PC-3 (cell line): ENCODE data around the gene CDKL2. TPM values are rescaled to one million over a fixed set of nuclear protein-coding genes. Genes with fewer than 3 reads are reported as not detected.
A peak's percentile ranks its signal among the peaks of the same experiment; 100 is the strongest.

ENCODE experiments used
- ATAC-seq: fragments of 200-7000 bp; cut with Tn5 transposase; 2 replicates; pipeline ENCODE4 v1.9.1; 2020; ENCODE audit warnings: mild to moderate bottlenecking, moderate library complexity
- BruUV-seq: library from RNA; stranded (reverse); fragments of 400-500 nt; replicated peaks from 2 replicates; lab custom pipeline; 2021; lab: Mats Ljungman, UMichigan
- CTCF ChIA-PET: fragments of 300-600 bp; sonication (Branson Sonifier 250); formaldehyde crosslinking; loops from one replicate; lab custom pipeline; 2022; ENCODE audit warnings: antibody characterized with exemption; lab: Charles Lee
- POLR2A ChIA-PET: fragments of 300-600 bp; sonication (Branson Sonifier 250); formaldehyde crosslinking; loops from one replicate; lab custom pipeline; 2022; ENCODE audit warnings: antibody characterized with exemption; ENCODE audit not compliant: unreplicated experiment; lab: Charles Lee
- DNase-seq: peaks from one replicate; pipeline ENCODE4 v3.0.0-alpha.2; 2015
- H2AFZ ChIP-seq: fragments of 300-600 bp; sonication (generic); 2 replicates; pipeline ENCODE4 v1.6.0; 2016; ENCODE audit warnings: antibody characterized with exemption, low read length
- H3F3A ChIP-seq: fragments of 300-600 bp; sonication (generic); one replicate; pipeline ENCODE4 v1.6.0; 2017; ENCODE audit warnings: antibody characterized with exemption, low read length, control low read depth, mild to moderate bottlenecking; ENCODE audit not compliant: unreplicated experiment
- H3K27ac ChIP-seq: fragments of 300-600 bp; sonication (generic); 2 replicates; pipeline ENCODE4 v1.5.1; 2016; ENCODE audit warnings: mild to moderate bottlenecking, low read length
- H3K27me3 ChIP-seq: fragments of 300-600 bp; sonication (generic); 2 replicates; pipeline ENCODE4 v1.6.1; 2016; ENCODE audit warnings: low read length, mixed read lengths
- H3K36me3 ChIP-seq: fragments of 300-600 bp; sonication (generic); 2 replicates; pipeline ENCODE4 v1.6.1; 2016; ENCODE audit warnings: low read depth, mixed run types, low read length, mixed read lengths
- H3K4me1 ChIP-seq: fragments of 300-600 bp; sonication (generic); 2 replicates; pipeline ENCODE4 v1.5.1; 2016; ENCODE audit warnings: low read length; ENCODE audit not compliant: insufficient read depth
- H3K4me2 ChIP-seq: fragments of 300-600 bp; sonication (generic); 2 replicates; pipeline ENCODE4 v1.6.0; 2016; ENCODE audit warnings: low read length
- H3K4me3 ChIP-seq: fragments of 300-600 bp; sonication (generic); 2 replicates; pipeline ENCODE4 v1.5.1; 2016; ENCODE audit warnings: mild to moderate bottlenecking, low read length, mixed read lengths
- H3K79me2 ChIP-seq: fragments of 300-600 bp; sonication (generic); 2 replicates; pipeline ENCODE4 v1.6.1; 2017; ENCODE audit warnings: low read length, mixed read lengths
- H3K9ac ChIP-seq: fragments of 300-600 bp; sonication (generic); 2 replicates; pipeline ENCODE4 v1.6.0; 2016; ENCODE audit warnings: mild to moderate bottlenecking, low read length
- H3K9me2 ChIP-seq: fragments of 300-600 bp; sonication (generic); replicated peaks from 2 replicates; pipeline ENCODE4 v1.6.1; 2016; ENCODE audit warnings: mixed run types, low read length, mixed read lengths
- H3K9me3 ChIP-seq: fragments of 300-600 bp; sonication (generic); 2 replicates; pipeline ENCODE4 v1.6.1; 2016; ENCODE audit warnings: low read length, mixed read lengths
- H4K20me1 ChIP-seq: fragments of 300-600 bp; sonication (generic); 2 replicates; pipeline ENCODE4 v1.6.1; 2016; ENCODE audit warnings: low read length, mixed read lengths
- CTCF ChIP-seq: fragments of 300-600 bp; sonication (generic); conservative IDR thresholded peaks from 2 replicates; pipeline ENCODE4 v1.5.1; 2017; ENCODE audit warnings: antibody characterized with exemption, low read depth, mild to moderate bottlenecking, low read length
- EZH2 ChIP-seq: fragments of 300-600 bp; sonication (generic); IDR thresholded peaks from one replicate; pipeline ENCODE4 v1.6.1; 2017; ENCODE audit warnings: antibody characterized with exemption, mild to moderate bottlenecking, low read length; ENCODE audit not compliant: unreplicated experiment
- EZH2phosphoT487 ChIP-seq: fragments of 300-600 bp; sonication (generic); IDR thresholded peaks from 2 replicates; pipeline ENCODE4 v1.6.1; 2018; ENCODE audit warnings: mild to moderate bottlenecking, antibody characterized with exemption, low read length, borderline replicate concordance
- intact Hi-C: fragments of 100-400 bp; cut with micrococcal nuclease; formaldehyde crosslinking; loops from 2 replicates; pipeline ENCODE4 v1.9.0; 2023
- total RNA-seq: library from RNA; depleted of rRNA; stranded (reverse); fragments of >200 nt; gene quantifications from 2 replicates; pipeline ENCODE4 v1.2.3, GENCODE V29; 2014

CDKL2 gene
- total RNA-seq, 1 experiment from 2014 or later, result 0.55 TPM

- no peaks in the 10 kb centered on the region for H3F3A ChIP-seq
- H3K27ac ChIP-seq, result no peak overlapping the region
- no peaks in the 10 kb centered on the region for H3K9me2 ChIP-seq
- ChIA-PET POLR2A (no interaction called here), CTCF (no interaction called here)
- BruUV-seq, result no TSS peak
- no peak overlapping the region for H3K9ac ChIP-seq
- no peaks in the 10 kb centered on the region for H3K9me3 ChIP-seq
- intact Hi-C loops, result no loop called here
- peaks cover 51% of the 10 kb centered on the region for H3K36me3 ChIP-seq
- no peak overlapping the region for H3K4me3 ChIP-seq
- TF ChIP-seq CTCF, result no peak
- no peak for TF ChIP-seq EZH2phosphoT487
- no peak for TF ChIP-seq EZH2
- H3K4me1 ChIP-seq, result no peaks in the 10 kb centered on the region; the same call in 1 of the 2 replicates
- no peak for DNase-seq
- H3K27me3 ChIP-seq, result no peaks in the 10 kb centered on the region
- H4K20me1 ChIP-seq, result peaks cover 3% of the 10 kb centered on the region; the same call in 1 of the 2 replicates
- no peak overlapping the region for H2AFZ ChIP-seq
- ATAC-seq, result no peak
- H3K4me2 ChIP-seq, result no peak overlapping the region
- no peaks in the 10 kb centered on the region for H3K79me2 ChIP-seq
Observed at GRCh38 chr4:75644095-75644494, 13.8 kb upstream of the CDKL2 start.

GRCh38 chr4:75643651-75644050, 13.3 kb upstream of the CDKL2 start:
- Histone ChIP-seq H3K9me3 (no peaks in the 10 kb centered on the region), H3K9me2 (no peaks in the 10 kb centered on the region), H4K20me1 (peaks cover 3% of the 10 kb centered on the region; the same call in 1 of the 2 replicates), H3K9ac (no peak overlapping the region), H3K27ac (no peak overlapping the region), H3K27me3 (no peaks in the 10 kb centered on the region), H3K4me1 (no peaks in the 10 kb centered on the region; the same call in 1 of the 2 replicates), H3K36me3 (peaks cover 46% of the 10 kb centered on the region), H3F3A (no peaks in the 10 kb centered on the region), H3K4me3 (no peak overlapping the region), H2AFZ (no peak overlapping the region), H3K4me2 (no peak overlapping the region), H3K79me2 (no peaks in the 10 kb centered on the region)
- ChIA-PET CTCF (no interaction called here), POLR2A (no interaction called here)
- ATAC-seq (no peak), DNase-seq (no peak)
- TF ChIP-seq EZH2phosphoT487 (no peak), EZH2 (no peak)
- intact Hi-C loops, result no loop called here
- TSS peak; percentile 16 for BruUV-seq

- no TSS peak for BruUV-seq
- Histone ChIP-seq H2AFZ (no peak overlapping the region), H3K36me3 (peaks cover 8% of the 10 kb centered on the region), H3K4me1 (no peaks in the 10 kb centered on the region), H4K20me1 (no peaks in the 10 kb centered on the region), H3K27ac (no peak overlapping the region), H3K79me2 (no peaks in the 10 kb centered on the region), H3K4me3 (no peak overlapping the region), H3K27me3 (no peaks in the 10 kb centered on the region), H3K9me2 (no peaks in the 10 kb centered on the region), H3K9me3 (no peaks in the 10 kb centered on the region), H3F3A (no peaks in the 10 kb centered on the region), H3K9ac (no peak overlapping the region), H3K4me2 (no peak overlapping the region)
- no peak for ATAC-seq
- TF ChIP-seq EZH2phosphoT487, result no peak
- no peak for TF ChIP-seq CTCF
- TF ChIP-seq EZH2, result no peak
- POLR2A ChIA-PET, result no interaction called here
- intact Hi-C loops, result no loop called here
- CTCF ChIA-PET, result no interaction called here
- no peak for DNase-seq
Observed at GRCh38 chr4:75639124-75639695, 8.9 kb upstream of the CDKL2 start.
